Kidney (tissue), 14 donors: ENCODE results near the gene GALNS. TPM values are rescaled to one million over a fixed set of nuclear protein-coding genes. Genes with fewer than 3 reads are reported as not detected.

Source experiments
- DNase-seq, 5 donors: peaks; one replicate each; pipeline ENCODE4 v3.0.0-alpha.2; 2013 to 2020
- FAIRE-seq: peaks from 2 replicates; lab custom pipeline; 2012; peaks lifted over from hg19 to GRCh38; lab: Jason Lieb, UNC
- H3K27ac ChIP-seq, 2 donors: one replicate each; pipeline ENCODE4 v1.7.0; 2013; ENCODE audit warnings: low read depth in 2 of 2, low read length in 2 of 2, inconsistent platforms in 1 of 2
- H3K27me3 ChIP-seq: one replicate; pipeline ENCODE4 v1.7.1; 2013; ENCODE audit warnings: low read length, inconsistent platforms; ENCODE audit not compliant: control insufficient read depth, insufficient read depth
- H3K36me3 ChIP-seq, 3 donors: one replicate each; pipeline versions ENCODE4 v1.7.0 to v1.7.1; 2013; ENCODE audit warnings: low read length in 3 of 3, control low read depth in 1 of 3, inconsistent platforms in 1 of 3; ENCODE audit not compliant: insufficient read depth in 3 of 3, control insufficient read depth in 2 of 3
- H3K4me1 ChIP-seq, 3 donors: one replicate each; pipeline versions ENCODE4 v1.7.0 to v1.7.1; 2013; ENCODE audit warnings: low read length in 3 of 3, inconsistent platforms in 1 of 3, low read depth in 1 of 3; ENCODE audit not compliant: control insufficient read depth in 2 of 3, insufficient read depth in 2 of 3
- H3K4me3 ChIP-seq, 3 donors: one replicate each; pipeline versions ENCODE4 v1.7.0 to v1.8.1; 2013; ENCODE audit warnings: low read length in 3 of 3, control low read depth in 1 of 3, inconsistent platforms in 1 of 3
- H3K9ac ChIP-seq, 3 donors: one replicate each; pipeline versions ENCODE4 v1.7.0 to v1.7.1; 2013; ENCODE audit warnings: low read length in 3 of 3, control low read depth in 1 of 3, inconsistent platforms in 1 of 3
- H3K9me3 ChIP-seq, 3 donors: one replicate each; pipeline versions ENCODE4 v1.7.0 to v1.7.1; 2013; ENCODE audit warnings: low read length in 3 of 3, control low read depth in 1 of 3, inconsistent platforms in 1 of 3; ENCODE audit not compliant: control insufficient read depth in 2 of 3, insufficient read depth in 1 of 3
- intact Hi-C: fragments of 100-400 bp; cut with DNase I; formaldehyde crosslinking; loops from one replicate; pipeline ENCODE4 v1.11.1; 2022
- polyA plus RNA-seq: library from polyadenylated mRNA; stranded (reverse); fragments of 350-450 nt; fragmentation: Illumina TruSeq; extraction: RNeasy Lipid Tissue Mini Kit (QIAGEN cat#74804); gene quantifications from one replicate; pipeline ENCODE4 v1.2.3, GENCODE V29; 2014; ENCODE audit warnings: low read depth, low replicate concordance; ENCODE audit not compliant: insufficient read depth
- total RNA-seq: library from RNA; stranded (reverse); fragmentation: NEBNext Ultra II Directional; extraction: Animal tissue kit (Norgen Biotek cat#: 25700); gene quantifications from one replicate; pipeline ENCODE4 v1.2.1, GENCODE V29; 2021
- TF ChIP-seq, protein P1 (sequence below): IDR thresholded peaks from 3 replicates; pipeline ENCODE4 v1.5.1; 2012; ENCODE audit warnings: mild to moderate bottlenecking, moderate library complexity, borderline replicate concordance; ENCODE audit not compliant: insufficient read depth; ENCODE audit errors: extremely low read depth
- donor health status: control.
- donor health status: control.
- donor health status: control.
- donor health status: control.
- donor health status: control.
- donor health status: DM: yes; HTN: yes; CAD: no.
- donor health status: Normal renal cell carcinoma (clear cell type).

GALNS gene
- total and polyA plus RNA-seq, 2 donors from 2014 or later = 15.8 to 37.2 TPM

DNA sequence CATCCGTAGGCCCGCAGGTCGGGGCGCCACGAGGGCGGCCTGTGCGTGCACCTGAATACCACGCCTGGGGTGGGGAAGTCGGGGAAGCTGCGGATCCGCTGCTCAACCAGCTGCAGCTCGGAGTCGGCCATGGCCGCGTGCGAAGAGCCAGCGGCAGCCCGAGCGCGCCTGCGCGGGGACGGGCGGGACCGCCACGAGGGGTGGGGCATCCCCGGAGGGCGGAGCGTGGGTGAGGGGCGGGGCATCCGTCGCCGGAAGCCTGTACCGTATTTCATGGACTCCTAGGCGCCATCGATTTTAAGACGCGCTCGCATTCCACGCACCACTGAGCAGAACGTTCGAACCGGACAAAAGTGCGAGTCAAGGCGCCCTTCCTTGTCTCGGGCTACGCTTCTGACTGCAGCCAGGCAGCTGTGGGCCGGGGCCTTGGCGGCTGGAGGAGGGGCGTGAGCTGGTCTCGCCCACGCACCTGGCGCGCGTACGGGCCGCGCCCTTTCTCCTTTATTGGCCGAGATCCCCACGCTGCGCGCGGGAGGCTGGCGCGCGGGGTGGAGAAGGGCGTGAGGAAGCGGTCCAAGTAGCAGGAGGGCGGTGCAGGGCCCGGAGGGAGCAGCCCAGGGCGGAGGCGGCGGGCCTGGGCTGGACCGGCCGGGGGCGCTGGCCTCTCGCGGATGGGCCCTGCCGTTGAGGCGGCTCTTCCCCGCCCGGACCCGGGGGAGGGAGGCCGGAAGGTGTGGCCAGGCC is 44.8 kb downstream of the GALNS start, which contains the start of gene APRT:
APRT (minus strand) TSS at position 160 of the 744 bp plus-strand sequence; CDS start at position 131, 29 bp downstream.
- peak; percentile 95 to 98 (median 96) for DNase-seq
- no peaks in the 10 kb centered on the region for H3K27me3 ChIP-seq
- intact Hi-C loops = no loop called here
- H3K9me3 ChIP-seq = no peaks in the 10 kb centered on the region
- peak within 1 kb of the TSS; percentile 50 to 66 (median 65) for H3K4me3 ChIP-seq
- TF ChIP-seq, protein P1, sequence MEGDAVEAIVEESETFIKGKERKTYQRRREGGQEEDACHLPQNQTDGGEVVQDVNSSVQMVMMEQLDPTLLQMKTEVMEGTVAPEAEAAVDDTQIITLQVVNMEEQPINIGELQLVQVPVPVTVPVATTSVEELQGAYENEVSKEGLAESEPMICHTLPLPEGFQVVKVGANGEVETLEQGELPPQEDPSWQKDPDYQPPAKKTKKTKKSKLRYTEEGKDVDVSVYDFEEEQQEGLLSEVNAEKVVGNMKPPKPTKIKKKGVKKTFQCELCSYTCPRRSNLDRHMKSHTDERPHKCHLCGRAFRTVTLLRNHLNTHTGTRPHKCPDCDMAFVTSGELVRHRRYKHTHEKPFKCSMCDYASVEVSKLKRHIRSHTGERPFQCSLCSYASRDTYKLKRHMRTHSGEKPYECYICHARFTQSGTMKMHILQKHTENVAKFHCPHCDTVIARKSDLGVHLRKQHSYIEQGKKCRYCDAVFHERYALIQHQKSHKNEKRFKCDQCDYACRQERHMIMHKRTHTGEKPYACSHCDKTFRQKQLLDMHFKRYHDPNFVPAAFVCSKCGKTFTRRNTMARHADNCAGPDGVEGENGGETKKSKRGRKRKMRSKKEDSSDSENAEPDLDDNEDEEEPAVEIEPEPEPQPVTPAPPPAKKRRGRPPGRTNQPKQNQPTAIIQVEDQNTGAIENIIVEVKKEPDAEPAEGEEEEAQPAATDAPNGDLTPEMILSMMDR = peak; percentile 4
- H3K27ac ChIP-seq = peak within 1 kb of the TSS; percentile 82 to 83
- H3K4me1 ChIP-seq = peaks cover 0 to 15% (median 6%) of the 10 kb centered on the region in 3 donors
- H3K36me3 ChIP-seq = no peaks in the 10 kb centered on the region
- no peak for FAIRE-seq
- peak within 1 kb of the TSS in 2 of 3 donors; percentile 13 to 70 for H3K9ac ChIP-seq

- no peak for FAIRE-seq
- peak overlapping the region; percentile 34 to 66 (median 50) for H3K4me3 ChIP-seq
- H3K27ac ChIP-seq = peak overlapping the region; percentile 82 to 83
- no peaks in the 10 kb centered on the region for H3K27me3 ChIP-seq
- H3K9ac ChIP-seq = peak overlapping the region in 2 of 3 donors; percentile 13 to 70
- TF ChIP-seq, protein P1 = no peak
- H3K9me3 ChIP-seq = no peaks in the 10 kb centered on the region
- peaks cover 0 to 14% (median 6%) of the 10 kb centered on the region in 3 donors for H3K4me1 ChIP-seq
- H3K36me3 ChIP-seq = no peaks in the 10 kb centered on the region
- peak; percentile 78 to 95 (median 90) for DNase-seq
- intact Hi-C loops = no loop called here
These were observed 45.6 kb downstream of the GALNS start for GRCh38 chr16:88810912-88811768.

- H3K9ac ChIP-seq = peak overlapping the region in 2 of 3 donors; percentile 13 to 70
- intact Hi-C loops = no loop called here
- TF ChIP-seq, protein P1 = no peak
- H3K36me3 ChIP-seq = no peaks in the 10 kb centered on the region
- peak overlapping the region in 2 of 3 donors; percentile 34 to 66 for H3K4me3 ChIP-seq
- FAIRE-seq = no peak
- H3K4me1 ChIP-seq = peaks cover 0 to 13% (median 6%) of the 10 kb centered on the region in 3 donors
- DNase-seq = peak in 1 of 5 donors; percentile 66
- H3K9me3 ChIP-seq = no peaks in the 10 kb centered on the region
- H3K27me3 ChIP-seq = no peaks in the 10 kb centered on the region
- no peak overlapping the region for H3K27ac ChIP-seq
These were observed 46.4 kb downstream of the GALNS start for GRCh38 chr16:88810166-88810911.
